Calu3 (cell line): ENCODE results near the gene CCNC. TPM values are rescaled to one million over a fixed set of nuclear protein-coding genes. Genes with fewer than 3 reads are reported as not detected.

ENCODE experiments used
- BruUV-seq: library from RNA; stranded (reverse); fragments of 400-500 nt; replicated peaks from 2 replicates; lab custom pipeline; 2021; lab: Mats Ljungman, UMichigan
- CTCF ChIA-PET: fragments of 300-600 bp; sonication (Branson Sonifier 250); formaldehyde crosslinking; loops from one replicate; lab custom pipeline; 2022; ENCODE audit warnings: antibody characterized with exemption; lab: Charles Lee
- DNase-seq: peaks from one replicate; pipeline ENCODE4 v3.0.0; 2022
- H3K27ac Mint-ChIP-seq: one replicate; pipeline ENCODE4 v1.8.0; 2022; ENCODE audit warnings: mixed read lengths; ENCODE audit not compliant: unreplicated experiment
- H3K27me3 Mint-ChIP-seq: one replicate; pipeline ENCODE4 v1.8.0; 2022; ENCODE audit warnings: mixed read lengths; ENCODE audit not compliant: unreplicated experiment
- H3K36me3 Mint-ChIP-seq: one replicate; pipeline ENCODE4 v1.8.0; 2022; ENCODE audit warnings: mild to moderate bottlenecking, moderate library complexity, mixed read lengths; ENCODE audit not compliant: insufficient read depth, unreplicated experiment
- H3K4me1 Mint-ChIP-seq: one replicate; pipeline ENCODE4 v1.8.0; 2022; ENCODE audit warnings: mild to moderate bottlenecking, low read depth, mixed read lengths; ENCODE audit not compliant: unreplicated experiment
- H3K4me3 Mint-ChIP-seq: one replicate; pipeline ENCODE4 v1.8.0; 2022; ENCODE audit warnings: mild to moderate bottlenecking, low read depth, moderate library complexity, mixed read lengths; ENCODE audit not compliant: unreplicated experiment
- H3K9me3 Mint-ChIP-seq: one replicate; pipeline ENCODE4 v1.8.0; 2022; ENCODE audit warnings: low read depth, mixed read lengths; ENCODE audit not compliant: unreplicated experiment
- CTCF ChIP-seq: fragments of 200-600 bp; IDR thresholded peaks from one replicate; pipeline ENCODE4 v1.8.0; 2022; ENCODE audit warnings: antibody characterized with exemption; ENCODE audit not compliant: unreplicated experiment
- intact Hi-C: fragments of 100-400 bp; cut with micrococcal nuclease; formaldehyde crosslinking; loops from one replicate; pipeline ENCODE4 v1.10.0; 2022; ENCODE audit not compliant: unreplicated experiment
- total RNA-seq: library from RNA; stranded (reverse); gene quantifications from 2 replicates; pipeline ENCODE4 v1.2.3, GENCODE V29; 2022

The CCNC gene
- total RNA-seq, 1 experiment from 2014 or later: 78.3 TPM

- intact Hi-C loops: loop anchor here (5.0 kb wide), 2 partner anchors 40 to 85 kb away; no protein-coding TSS in a partner anchor
- TF ChIP-seq CTCF: no peak
- H3K27ac Mint-ChIP-seq: no peak overlapping the region
- CTCF ChIA-PET: interaction anchor here (0.7 to 1.5 kb wide), 3 partner anchors 188 to 689 kb away, joined by 3 to 4 read pairs (median 3); no protein-coding TSS in a partner anchor
- H3K4me3 Mint-ChIP-seq: peak overlapping the region; percentile 100
- no peaks in the 10 kb centered on the region for H3K27me3 Mint-ChIP-seq
- DNase-seq: peak; percentile 65
- no peaks in the 10 kb centered on the region for H3K9me3 Mint-ChIP-seq
- H3K36me3 Mint-ChIP-seq: peaks cover 29% of the 10 kb centered on the region
- H3K4me1 Mint-ChIP-seq: peaks cover 10% of the 10 kb centered on the region
- BruUV-seq: no TSS peak
These were observed 45.9 kb downstream of the CCNC start for GRCh38 chr6:99522531-99522930.

GRCh38 chr6:99521633-99522151, 46.8 kb downstream of the CCNC start:
- H3K27me3 Mint-ChIP-seq: no peaks in the 10 kb centered on the region
- CTCF ChIA-PET: interaction anchor here (0.6 to 1.5 kb wide), 3 partner anchors 10 to 224 kb away, joined by 4 to 6 read pairs (median 4); partner anchors contain the start of gene CCNC
- peak; percentile 9 for DNase-seq
- intact Hi-C loops: loop anchor here (5.0 kb wide), 2 partner anchors 41 to 84 kb away; no protein-coding TSS in a partner anchor
- H3K9me3 Mint-ChIP-seq: no peaks in the 10 kb centered on the region
- peak overlapping the region; percentile 98 for H3K27ac Mint-ChIP-seq
- no TSS peak for BruUV-seq
- TF ChIP-seq CTCF: no peak
- peak overlapping the region; percentile 100 for H3K4me3 Mint-ChIP-seq
- peaks cover 10% of the 10 kb centered on the region for H3K4me1 Mint-ChIP-seq
- peaks cover 22% of the 10 kb centered on the region for H3K36me3 Mint-ChIP-seq

- BruUV-seq: TSS peak; percentile 63
- Mint-ChIP-seq H3K27me3 (no peaks in the 10 kb centered on the region), H3K9me3 (no peaks in the 10 kb centered on the region), H3K36me3 (peaks cover 24% of the 10 kb centered on the region), H3K4me1 (peaks cover 10% of the 10 kb centered on the region), H3K27ac (peak overlapping the region; percentile 98), H3K4me3 (peak overlapping the region; percentile 100)
- DNase-seq: peak; percentile 88
- CTCF ChIA-PET: interaction anchor here (0.6 to 0.8 kb wide), 2 partner anchors 9 to 48 kb away, joined by 4 to 6 read pairs; partner anchors contain the start of gene CCNC
- TF ChIP-seq CTCF: peak; percentile 82
- intact Hi-C loops: loop anchor here (5.0 kb wide), 2 partner anchors 41 to 84 kb away; no protein-coding TSS in a partner anchor
These were observed 47.4 kb downstream of the CCNC start for GRCh38 chr6:99520855-99521632.

- H3K27me3 Mint-ChIP-seq: no peaks in the 10 kb centered on the region
- no peaks in the 10 kb centered on the region for H3K9me3 Mint-ChIP-seq
- no peak overlapping the region for H3K4me3 Mint-ChIP-seq
- TF ChIP-seq CTCF: no peak
- no peak overlapping the region for H3K27ac Mint-ChIP-seq
- H3K36me3 Mint-ChIP-seq: peaks cover 40% of the 10 kb centered on the region
- CTCF ChIA-PET: no interaction called here
- intact Hi-C loops: no loop called here
- peaks cover 5% of the 10 kb centered on the region for H3K4me1 Mint-ChIP-seq
- no TSS peak for BruUV-seq
- DNase-seq: no peak
These were observed 49.0 kb downstream of the CCNC start for GRCh38 chr6:99519446-99519845.
